GM21367 (cell line): ENCODE measurements around the gene CD34.

ENCODE experiments used
- ATAC-seq: cut with Tn5 transposase; IDR thresholded peaks from one replicate; pipeline ENCODE4 v1.9.1; 2021; ENCODE audit not compliant: unreplicated experiment

CD34 gene

GRCh38 chr1:207836591-207837347 is 74.2 kb downstream of the CD34 start:
- ATAC-seq, result no peak

- ATAC-seq, result no peak
These were observed 75.0 kb downstream of the CD34 start for GRCh38 chr1:207835958-207836357.

- ATAC-seq, result no peak
These were observed 76.8 kb downstream of the CD34 start for GRCh38 chr1:207833956-207834660.

- no peak for ATAC-seq
These were observed 77.5 kb downstream of the CD34 start for GRCh38 chr1:207833381-207833780.

- ATAC-seq, result no peak
These were observed 78.1 kb downstream of the CD34 start for GRCh38 chr1:207832796-207833195.

GRCh38 chr1:207831517-207832327 is 79.2 kb downstream of the CD34 start:
- ATAC-seq, result peak; percentile 66
